GM23338 (cell line): ENCODE data around the gene ZNF366. TPM values are rescaled to one million over a fixed set of nuclear protein-coding genes. Genes with fewer than 3 reads are reported as not detected.

Experiments used
- ATAC-seq: fragments of 200-7000 bp; cut with Tn5 transposase; 3 replicates; pipeline ENCODE4 v1.9.1; 2020
- DNase-seq: peaks from one replicate; pipeline ENCODE4 v3.0.0-alpha.2; 2015; ENCODE audit warnings: low spot score
- H2AFZ ChIP-seq: fragments of 200-600 bp; sonication (generic); 2 replicates; pipeline ENCODE4 v1.8.0; 2016; ENCODE audit warnings: antibody characterized with exemption, mild to moderate bottlenecking, moderate library complexity
- H3F3A ChIP-seq: fragments of 200-600 bp; sonication (generic); replicated peaks from 2 replicates; pipeline ENCODE4 v1.8.0; 2017; ENCODE audit warnings: antibody characterized with exemption, mixed run types, low read depth
- H3K27ac ChIP-seq: fragments of 200-600 bp; sonication (generic); 2 replicates; pipeline ENCODE4 v1.6.1; 2016; ENCODE audit warnings: low read depth
- H3K27me3 ChIP-seq: fragments of 200-600 bp; sonication (generic); 2 replicates; pipeline ENCODE4 v1.8.0; 2016; ENCODE audit warnings: mild to moderate bottlenecking, mixed run types, moderate library complexity; ENCODE audit not compliant: insufficient read depth
- H3K36me3 ChIP-seq: fragments of 200-600 bp; sonication (generic); 2 replicates; pipeline ENCODE4 v1.8.0; 2016; ENCODE audit warnings: mild to moderate bottlenecking; ENCODE audit not compliant: insufficient read depth
- H3K4me1 ChIP-seq: fragments of 200-600 bp; sonication (generic); 2 replicates; pipeline ENCODE4 v1.8.0; 2016; ENCODE audit warnings: mild to moderate bottlenecking, moderate library complexity; ENCODE audit not compliant: insufficient read depth
- H3K4me2 ChIP-seq: fragments of 200-600 bp; sonication (generic); 2 replicates; pipeline ENCODE4 v1.7.1; 2017; ENCODE audit warnings: mixed run types
- H3K4me3 ChIP-seq: fragments of 200-600 bp; sonication (generic); 2 replicates; pipeline ENCODE4 v1.6.1; 2016; ENCODE audit warnings: mixed run types
- H3K79me2 ChIP-seq: fragments of 200-600 bp; sonication (generic); replicated peaks from 2 replicates; pipeline ENCODE4 v1.8.0; 2017; ENCODE audit warnings: mild to moderate bottlenecking; ENCODE audit not compliant: insufficient read depth
- H3K9me2 ChIP-seq: fragments of 200-600 bp; sonication (generic); 2 replicates; pipeline ENCODE4 v1.8.0; 2017; ENCODE audit not compliant: insufficient read depth
- H4K20me1 ChIP-seq: fragments of 200-600 bp; sonication (generic); replicated peaks from 2 replicates; pipeline ENCODE4 v1.8.0; 2017; ENCODE audit warnings: mild to moderate bottlenecking; ENCODE audit not compliant: insufficient read depth
- H3K27ac Mint-ChIP-seq: 2 replicates; pipeline ENCODE4 v1.8.0; 2020; ENCODE audit warnings: inconsistent platforms, mild to moderate bottlenecking, moderate library complexity, mixed read lengths
- H3K27me3 Mint-ChIP-seq: 3 replicates; pipeline ENCODE4 v1.8.0; 2022; ENCODE audit warnings: low read depth, mild to moderate bottlenecking, moderate library complexity, mixed read lengths, inconsistent platforms; ENCODE audit not compliant: insufficient read depth, poor library complexity
- H3K36me3 Mint-ChIP-seq: 3 replicates; pipeline ENCODE4 v1.8.0; 2021; ENCODE audit warnings: low read depth, mild to moderate bottlenecking, inconsistent platforms, moderate library complexity, mixed read lengths
- H3K4me1 Mint-ChIP-seq: 3 replicates; pipeline ENCODE4 v1.8.0; 2020; ENCODE audit warnings: mild to moderate bottlenecking, inconsistent platforms, mixed read lengths
- H3K4me3 Mint-ChIP-seq: 3 replicates; pipeline ENCODE4 v1.8.0; 2021; ENCODE audit warnings: moderate library complexity, mild to moderate bottlenecking, inconsistent platforms, mixed read lengths
- H3K9me3 Mint-ChIP-seq: 3 replicates; pipeline ENCODE4 v1.8.0; 2020; ENCODE audit warnings: moderate library complexity, mild to moderate bottlenecking, inconsistent platforms, mixed read lengths
- CREB1 ChIP-seq: fragments of 250-450 bp; sonication (Bioruptor Pico); IDR thresholded peaks from 2 replicates; pipeline ENCODE4 v1.5.0; 2020; ENCODE audit warnings: low read depth, mild to moderate bottlenecking, moderate library complexity
- EZH2phosphoT487 ChIP-seq: fragments of 200-600 bp; sonication (generic); IDR thresholded peaks from one replicate; pipeline ENCODE4 v1.8.1; 2018; ENCODE audit warnings: antibody characterized with exemption; ENCODE audit not compliant: unreplicated experiment
- JUNB ChIP-seq: IDR thresholded peaks from one replicate; pipeline ENCODE4 v1.6.1; 2016; ENCODE audit warnings: antibody characterized with exemption; ENCODE audit not compliant: unreplicated experiment
- POLR2AphosphoS5 ChIP-seq: IDR thresholded peaks from 2 replicates; pipeline ENCODE4 v1.6.1; 2016; ENCODE audit warnings: antibody characterized with exemption, low read depth
- STAT1 ChIP-seq: IDR thresholded peaks from one replicate; pipeline ENCODE4 v1.6.1; 2016; ENCODE audit warnings: antibody characterized with exemption; ENCODE audit not compliant: unreplicated experiment
- ZNF114 ChIP-seq: fragments of 250-450 bp; sonication (Bioruptor Pico); IDR thresholded peaks from 2 replicates; pipeline ENCODE4 v1.5.0; 2020; ENCODE audit warnings: mild to moderate bottlenecking, moderate library complexity
- polyA plus RNA-seq: library from polyadenylated mRNA; unstranded; fragments of >200 nt; fragmentation: Nextera tagmentation; extraction: Ambion mirVana; gene quantifications from 2 replicates; pipeline ENCODE4 v1.2.1, GENCODE V29; 2016
- total RNA-seq: library from RNA; depleted of rRNA; stranded (reverse); fragments of >200 nt; shearing (Covaris generic); gene quantifications from 2 replicates; pipeline ENCODE4 v1.2.3, GENCODE V29; 2014
- TF ChIP-seq, protein P1 (sequence below): IDR thresholded peaks from one replicate; pipeline ENCODE4 v1.6.1; 2018; ENCODE audit warnings: antibody characterized with exemption; ENCODE audit not compliant: unreplicated experiment
- TF ChIP-seq, protein P2 (sequence below): IDR thresholded peaks from 2 replicates; pipeline ENCODE4 v1.6.1; 2016; ENCODE audit warnings: antibody characterized with exemption
- TF ChIP-seq, protein P3 (sequence below), 2 experiments: fragments of 200-600 bp in 1 of 2; sonication (generic) in 1 of 2; conservative IDR thresholded peaks; 2 replicates each; pipeline versions ENCODE4 v1.5.1 to v1.6.1; 2016 to 2017; ENCODE audit warnings: antibody characterized with exemption in 2 of 2, low read depth in 2 of 2, mild to moderate bottlenecking in 2 of 2, moderate library complexity in 1 of 2
- TF ChIP-seq, protein P4 (sequence below): fragments of 250-450 bp; sonication (Bioruptor Pico); IDR thresholded peaks from 2 replicates; pipeline ENCODE4 v1.5.0; 2020; ENCODE audit warnings: mild to moderate bottlenecking, moderate library complexity

Gene ZNF366
- total and polyA plus RNA-seq, 2 experiments from 2014 or later: not detected

DNA sequence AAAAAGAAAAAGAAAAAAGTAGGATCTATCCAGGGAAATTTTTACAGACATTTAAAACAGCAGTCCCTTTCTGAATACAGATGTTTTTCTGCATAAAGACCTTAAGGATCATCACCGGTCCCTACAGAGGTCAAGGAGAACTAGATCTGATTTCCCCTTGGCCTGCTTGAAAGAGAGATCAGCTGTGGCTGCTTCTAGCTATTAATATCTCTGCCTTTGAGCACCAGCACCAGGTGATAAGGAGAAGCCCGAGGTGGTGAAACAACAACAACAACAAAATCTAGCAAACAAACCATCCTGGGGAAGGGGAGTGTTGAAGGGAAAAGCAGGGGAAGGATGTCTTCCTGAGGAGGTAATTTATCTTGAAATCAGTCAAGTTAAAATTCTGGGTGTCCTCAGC, 42.1 kb downstream of the ZNF366 start:
- Histone ChIP-seq H3K27me3 (no peaks in the 10 kb centered on the region), H3K27ac (no peak overlapping the region), H3K36me3 (no peaks in the 10 kb centered on the region), H3F3A (no peaks in the 10 kb centered on the region), H3K79me2 (no peaks in the 10 kb centered on the region), H3K4me2 (no peak overlapping the region), H4K20me1 (no peaks in the 10 kb centered on the region), H3K4me1 (no peaks in the 10 kb centered on the region), H3K9me2 (peaks cover 1% of the 10 kb centered on the region; the same call in 1 of the 2 replicates), H2AFZ (peak overlapping the region; percentile 90; the same call in 1 of the 2 replicates), H3K4me3 (no peak overlapping the region)
- peaks cover 4% of the 10 kb centered on the region; the same call in 2 of the 3 replicates for H3K4me1 Mint-ChIP-seq
- no peak overlapping the region for H3K4me3 Mint-ChIP-seq
- H3K27me3 Mint-ChIP-seq: peaks cover 6% of the 10 kb centered on the region
- ATAC-seq (no peak), DNase-seq (no peak)
- H3K27ac Mint-ChIP-seq: no peak overlapping the region
- H3K9me3 Mint-ChIP-seq: no peaks in the 10 kb centered on the region
- TF ChIP-seq STAT1 (no peak), POLR2AphosphoS5 (no peak)
- no peaks in the 10 kb centered on the region for H3K36me3 Mint-ChIP-seq

DNA sequence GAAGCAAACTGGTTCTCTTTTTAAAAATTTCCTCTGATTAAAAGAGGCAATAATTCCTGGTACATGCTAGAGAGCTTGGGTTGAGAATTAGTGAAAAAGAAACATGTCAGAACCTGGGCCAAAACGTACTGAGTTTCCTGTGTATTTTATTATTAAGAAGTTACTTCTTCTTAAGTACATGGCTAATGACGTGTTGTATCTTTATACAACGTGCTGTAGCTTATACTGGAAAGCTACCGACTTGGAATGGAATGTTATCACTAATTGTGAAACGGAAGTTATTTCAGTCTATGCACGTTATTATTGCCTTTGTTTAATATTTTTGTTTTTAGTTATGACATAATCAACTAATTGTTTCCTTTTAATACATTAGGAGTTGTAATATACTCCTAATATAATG, 43.1 kb downstream of the ZNF366 start:
- peak overlapping the region; percentile 26; the same call in 1 of the 2 replicates for H2AFZ ChIP-seq
- no peaks in the 10 kb centered on the region for H3F3A ChIP-seq
- no peak overlapping the region for H3K4me2 ChIP-seq
- H3K79me2 ChIP-seq: no peaks in the 10 kb centered on the region
- H3K4me1 ChIP-seq: no peaks in the 10 kb centered on the region
- no peaks in the 10 kb centered on the region for H4K20me1 ChIP-seq
- H3K36me3 ChIP-seq: no peaks in the 10 kb centered on the region
- no peaks in the 10 kb centered on the region for H3K9me2 ChIP-seq
- DNase-seq: no peak
- H3K27ac ChIP-seq: no peak overlapping the region
- H3K4me3 Mint-ChIP-seq: no peak overlapping the region
- peaks cover 6% of the 10 kb centered on the region for H3K27me3 Mint-ChIP-seq
- peaks cover 4% of the 10 kb centered on the region; the same call in 2 of the 3 replicates for H3K4me1 Mint-ChIP-seq
- no peaks in the 10 kb centered on the region for H3K36me3 Mint-ChIP-seq
- no peak overlapping the region for H3K4me3 ChIP-seq
- no peak for ATAC-seq
- no peak overlapping the region for H3K27ac Mint-ChIP-seq
- H3K27me3 ChIP-seq: no peaks in the 10 kb centered on the region
- H3K9me3 Mint-ChIP-seq: no peaks in the 10 kb centered on the region
- no peak for TF ChIP-seq POLR2AphosphoS5
- TF ChIP-seq, protein P1, sequence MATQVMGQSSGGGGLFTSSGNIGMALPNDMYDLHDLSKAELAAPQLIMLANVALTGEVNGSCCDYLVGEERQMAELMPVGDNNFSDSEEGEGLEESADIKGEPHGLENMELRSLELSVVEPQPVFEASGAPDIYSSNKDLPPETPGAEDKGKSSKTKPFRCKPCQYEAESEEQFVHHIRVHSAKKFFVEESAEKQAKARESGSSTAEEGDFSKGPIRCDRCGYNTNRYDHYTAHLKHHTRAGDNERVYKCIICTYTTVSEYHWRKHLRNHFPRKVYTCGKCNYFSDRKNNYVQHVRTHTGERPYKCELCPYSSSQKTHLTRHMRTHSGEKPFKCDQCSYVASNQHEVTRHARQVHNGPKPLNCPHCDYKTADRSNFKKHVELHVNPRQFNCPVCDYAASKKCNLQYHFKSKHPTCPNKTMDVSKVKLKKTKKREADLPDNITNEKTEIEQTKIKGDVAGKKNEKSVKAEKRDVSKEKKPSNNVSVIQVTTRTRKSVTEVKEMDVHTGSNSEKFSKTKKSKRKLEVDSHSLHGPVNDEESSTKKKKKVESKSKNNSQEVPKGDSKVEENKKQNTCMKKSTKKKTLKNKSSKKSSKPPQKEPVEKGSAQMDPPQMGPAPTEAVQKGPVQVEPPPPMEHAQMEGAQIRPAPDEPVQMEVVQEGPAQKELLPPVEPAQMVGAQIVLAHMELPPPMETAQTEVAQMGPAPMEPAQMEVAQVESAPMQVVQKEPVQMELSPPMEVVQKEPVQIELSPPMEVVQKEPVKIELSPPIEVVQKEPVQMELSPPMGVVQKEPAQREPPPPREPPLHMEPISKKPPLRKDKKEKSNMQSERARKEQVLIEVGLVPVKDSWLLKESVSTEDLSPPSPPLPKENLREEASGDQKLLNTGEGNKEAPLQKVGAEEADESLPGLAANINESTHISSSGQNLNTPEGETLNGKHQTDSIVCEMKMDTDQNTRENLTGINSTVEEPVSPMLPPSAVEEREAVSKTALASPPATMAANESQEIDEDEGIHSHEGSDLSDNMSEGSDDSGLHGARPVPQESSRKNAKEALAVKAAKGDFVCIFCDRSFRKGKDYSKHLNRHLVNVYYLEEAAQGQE: no peak
- TF ChIP-seq, protein P2, sequence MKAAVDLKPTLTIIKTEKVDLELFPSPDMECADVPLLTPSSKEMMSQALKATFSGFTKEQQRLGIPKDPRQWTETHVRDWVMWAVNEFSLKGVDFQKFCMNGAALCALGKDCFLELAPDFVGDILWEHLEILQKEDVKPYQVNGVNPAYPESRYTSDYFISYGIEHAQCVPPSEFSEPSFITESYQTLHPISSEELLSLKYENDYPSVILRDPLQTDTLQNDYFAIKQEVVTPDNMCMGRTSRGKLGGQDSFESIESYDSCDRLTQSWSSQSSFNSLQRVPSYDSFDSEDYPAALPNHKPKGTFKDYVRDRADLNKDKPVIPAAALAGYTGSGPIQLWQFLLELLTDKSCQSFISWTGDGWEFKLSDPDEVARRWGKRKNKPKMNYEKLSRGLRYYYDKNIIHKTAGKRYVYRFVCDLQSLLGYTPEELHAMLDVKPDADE: no peak
- no peak for TF ChIP-seq CREB1
- TF ChIP-seq, protein P3, sequence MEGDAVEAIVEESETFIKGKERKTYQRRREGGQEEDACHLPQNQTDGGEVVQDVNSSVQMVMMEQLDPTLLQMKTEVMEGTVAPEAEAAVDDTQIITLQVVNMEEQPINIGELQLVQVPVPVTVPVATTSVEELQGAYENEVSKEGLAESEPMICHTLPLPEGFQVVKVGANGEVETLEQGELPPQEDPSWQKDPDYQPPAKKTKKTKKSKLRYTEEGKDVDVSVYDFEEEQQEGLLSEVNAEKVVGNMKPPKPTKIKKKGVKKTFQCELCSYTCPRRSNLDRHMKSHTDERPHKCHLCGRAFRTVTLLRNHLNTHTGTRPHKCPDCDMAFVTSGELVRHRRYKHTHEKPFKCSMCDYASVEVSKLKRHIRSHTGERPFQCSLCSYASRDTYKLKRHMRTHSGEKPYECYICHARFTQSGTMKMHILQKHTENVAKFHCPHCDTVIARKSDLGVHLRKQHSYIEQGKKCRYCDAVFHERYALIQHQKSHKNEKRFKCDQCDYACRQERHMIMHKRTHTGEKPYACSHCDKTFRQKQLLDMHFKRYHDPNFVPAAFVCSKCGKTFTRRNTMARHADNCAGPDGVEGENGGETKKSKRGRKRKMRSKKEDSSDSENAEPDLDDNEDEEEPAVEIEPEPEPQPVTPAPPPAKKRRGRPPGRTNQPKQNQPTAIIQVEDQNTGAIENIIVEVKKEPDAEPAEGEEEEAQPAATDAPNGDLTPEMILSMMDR (conservative IDR thresholded peaks at IDR 0.05; ENCODE audit: low read depth in 2 of 2): no peak
- TF ChIP-seq EZH2phosphoT487: no peak
- no peak for TF ChIP-seq JUNB
- TF ChIP-seq, protein P4, sequence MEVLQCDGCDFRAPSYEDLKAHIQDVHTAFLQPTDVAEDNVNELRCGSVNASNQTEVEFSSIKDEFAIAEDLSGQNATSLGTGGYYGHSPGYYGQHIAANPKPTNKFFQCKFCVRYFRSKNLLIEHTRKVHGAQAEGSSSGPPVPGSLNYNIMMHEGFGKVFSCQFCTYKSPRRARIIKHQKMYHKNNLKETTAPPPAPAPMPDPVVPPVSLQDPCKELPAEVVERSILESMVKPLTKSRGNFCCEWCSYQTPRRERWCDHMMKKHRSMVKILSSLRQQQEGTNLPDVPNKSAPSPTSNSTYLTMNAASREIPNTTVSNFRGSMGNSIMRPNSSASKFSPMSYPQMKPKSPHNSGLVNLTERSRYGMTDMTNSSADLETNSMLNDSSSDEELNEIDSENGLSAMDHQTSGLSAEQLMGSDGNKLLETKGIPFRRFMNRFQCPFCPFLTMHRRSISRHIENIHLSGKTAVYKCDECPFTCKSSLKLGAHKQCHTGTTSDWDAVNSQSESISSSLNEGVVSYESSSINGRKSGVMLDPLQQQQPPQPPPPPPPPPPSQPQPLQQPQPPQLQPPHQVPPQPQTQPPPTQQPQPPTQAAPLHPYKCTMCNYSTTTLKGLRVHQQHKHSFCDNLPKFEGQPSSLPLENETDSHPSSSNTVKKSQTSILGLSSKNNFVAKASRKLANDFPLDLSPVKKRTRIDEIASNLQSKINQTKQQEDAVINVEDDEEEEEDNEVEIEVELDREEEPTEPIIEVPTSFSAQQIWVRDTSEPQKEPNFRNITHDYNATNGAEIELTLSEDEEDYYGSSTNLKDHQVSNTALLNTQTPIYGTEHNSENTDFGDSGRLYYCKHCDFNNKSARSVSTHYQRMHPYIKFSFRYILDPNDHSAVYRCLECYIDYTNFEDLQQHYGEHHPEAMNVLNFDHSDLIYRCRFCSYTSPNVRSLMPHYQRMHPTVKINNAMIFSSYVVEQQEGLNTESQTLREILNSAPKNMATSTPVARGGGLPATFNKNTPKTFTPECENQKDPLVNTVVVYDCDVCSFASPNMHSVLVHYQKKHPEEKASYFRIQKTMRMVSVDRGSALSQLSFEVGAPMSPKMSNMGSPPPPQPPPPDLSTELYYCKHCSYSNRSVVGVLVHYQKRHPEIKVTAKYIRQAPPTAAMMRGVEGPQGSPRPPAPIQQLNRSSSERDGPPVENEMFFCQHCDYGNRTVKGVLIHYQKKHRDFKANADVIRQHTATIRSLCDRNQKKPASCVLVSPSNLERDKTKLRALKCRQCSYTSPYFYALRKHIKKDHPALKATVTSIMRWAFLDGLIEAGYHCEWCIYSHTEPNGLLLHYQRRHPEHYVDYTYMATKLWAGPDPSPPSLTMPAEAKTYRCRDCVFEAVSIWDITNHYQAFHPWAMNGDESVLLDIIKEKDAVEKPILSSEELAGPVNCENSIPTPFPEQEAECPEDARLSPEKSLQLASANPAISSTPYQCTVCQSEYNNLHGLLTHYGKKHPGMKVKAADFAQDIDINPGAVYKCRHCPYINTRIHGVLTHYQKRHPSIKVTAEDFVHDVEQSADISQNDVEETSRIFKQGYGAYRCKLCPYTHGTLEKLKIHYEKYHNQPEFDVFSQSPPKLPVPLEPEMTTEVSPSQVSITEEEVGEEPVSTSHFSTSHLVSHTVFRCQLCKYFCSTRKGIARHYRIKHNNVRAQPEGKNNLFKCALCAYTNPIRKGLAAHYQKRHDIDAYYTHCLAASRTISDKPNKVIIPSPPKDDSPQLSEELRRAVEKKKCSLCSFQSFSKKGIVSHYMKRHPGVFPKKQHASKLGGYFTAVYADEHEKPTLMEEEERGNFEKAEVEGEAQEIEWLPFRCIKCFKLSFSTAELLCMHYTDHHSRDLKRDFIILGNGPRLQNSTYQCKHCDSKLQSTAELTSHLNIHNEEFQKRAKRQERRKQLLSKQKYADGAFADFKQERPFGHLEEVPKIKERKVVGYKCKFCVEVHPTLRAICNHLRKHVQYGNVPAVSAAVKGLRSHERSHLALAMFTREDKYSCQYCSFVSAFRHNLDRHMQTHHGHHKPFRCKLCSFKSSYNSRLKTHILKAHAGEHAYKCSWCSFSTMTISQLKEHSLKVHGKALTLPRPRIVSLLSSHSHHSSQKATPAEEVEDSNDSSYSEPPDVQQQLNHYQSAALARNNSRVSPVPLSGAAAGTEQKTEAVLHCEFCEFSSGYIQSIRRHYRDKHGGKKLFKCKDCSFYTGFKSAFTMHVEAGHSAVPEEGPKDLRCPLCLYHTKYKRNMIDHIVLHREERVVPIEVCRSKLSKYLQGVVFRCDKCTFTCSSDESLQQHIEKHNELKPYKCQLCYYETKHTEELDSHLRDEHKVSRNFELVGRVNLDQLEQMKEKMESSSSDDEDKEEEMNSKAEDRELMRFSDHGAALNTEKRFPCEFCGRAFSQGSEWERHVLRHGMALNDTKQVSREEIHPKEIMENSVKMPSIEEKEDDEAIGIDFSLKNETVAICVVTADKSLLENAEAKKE: no peak
- no peak for TF ChIP-seq ZNF114
